Transverse colon (tissue), 4 donors: Measurements from ENCODE around the gene PRKCA. TPM values are rescaled to one million over a fixed set of nuclear protein-coding genes. Genes with fewer than 3 reads are reported as not detected.

Experiments
- DNase-seq: peaks from one replicate; pipeline ENCODE4 v3.0.0-alpha.2; 2019
- H3K27ac ChIP-seq, 4 donors: fragments of 200-600 bp; sonication (generic); 2 replicates each; pipeline ENCODE4 v1.5.1; 2016 to 2018; ENCODE audit warnings: inconsistent platforms in 4 of 4
- H3K27me3 ChIP-seq: fragments of 200-600 bp; sonication (generic); 2 replicates; pipeline ENCODE4 v1.5.1; 2017; ENCODE audit warnings: inconsistent platforms
- H3K36me3 ChIP-seq, 4 donors: fragments of 200-600 bp; sonication (generic); 2 replicates each; pipeline ENCODE4 v1.5.1; 2017 to 2019; ENCODE audit warnings: inconsistent platforms in 4 of 4
- H3K4me1 ChIP-seq, 4 donors: fragments of 200-600 bp; sonication (generic); 2 replicates each; pipeline ENCODE4 v1.5.1; 2017 to 2020; ENCODE audit warnings: inconsistent platforms in 4 of 4
- H3K4me3 ChIP-seq, 4 donors: fragments of 200-600 bp; sonication (generic); 1 replicate in 1 of 4; 2 replicates in 3 of 4; pipeline versions ENCODE4 v1.5.1 to v1.6.1; 2017 to 2019; ENCODE audit warnings: inconsistent platforms in 4 of 4
- H3K9me3 ChIP-seq, 2 donors: fragments of 200-600 bp; sonication (generic); 2 replicates each; pipeline ENCODE4 v1.5.1; 2017 to 2019; ENCODE audit warnings: inconsistent platforms in 2 of 2
- CTCF ChIP-seq, 5 experiments: fragments of 200-600 bp in 3 of 5; fragments of 450-650 bp in 2 of 5; sonication (generic) in 3 of 5; IDR thresholded peaks; 1 replicate in 2 of 5; 2 replicates in 3 of 5; pipeline ENCODE4 v1.5.1; 2016 to 2017; ENCODE audit warnings: antibody characterized with exemption in 5 of 5, inconsistent platforms in 3 of 5, mild to moderate bottlenecking in 2 of 5, moderate library complexity in 1 of 5
- EP300 ChIP-seq: sonication (generic); formaldehyde crosslinking; IDR thresholded peaks from one replicate; pipeline ENCODE4 v1.6.1; 2017; ENCODE audit warnings: antibody characterized with exemption, low read depth
- POLR2A ChIP-seq: fragments of 450-650 bp; IDR thresholded peaks from one replicate; pipeline ENCODE4 v1.6.1; 2016; ENCODE audit warnings: antibody characterized with exemption, mild to moderate bottlenecking, moderate library complexity
- POLR2AphosphoS5 ChIP-seq, 3 donors: sonication (generic); formaldehyde crosslinking; IDR thresholded peaks; one replicate each; pipeline ENCODE4 v1.6.1; 2016; ENCODE audit warnings: antibody characterized with exemption in 3 of 3
- WGBS, 2 donors: methylation state at CpG; one replicate each; pipeline ENCODE4 v1.1.5; 2018; ENCODE audit warnings: low coverage in 1 of 2; 5-methylcytosine and 5-hydroxymethylcytosine counted together
- in situ Hi-C, 4 donors: fragments of 200-750 bp; cut with MboI; loops; one replicate each; pipeline versions ENCODE4 v1.15.0 to v1.15.1; 2017; ENCODE audit warnings: low sequenced_read_pairs in 3 of 4, low pct_ligation_motif_present in 1 of 4, low pct_unique_long_range_greater_than_20kb in 1 of 4
- intact Hi-C: fragments of 100-400 bp; cut with DNase I; formaldehyde crosslinking; loops from one replicate; pipeline ENCODE4 v1.15.1; 2023; ENCODE audit warnings: low total_unique reads
- total RNA-seq, 4 donors: library from RNA; depleted of rRNA; stranded (reverse); fragments of >200 nt; gene quantifications; one replicate each; pipeline ENCODE4 v1.1.0, GENCODE V29; 2016

Gene PRKCA
- total RNA-seq, 4 donors from 2014 or later, result 16.1 to 49.7 (median 31.7) TPM

DNA sequence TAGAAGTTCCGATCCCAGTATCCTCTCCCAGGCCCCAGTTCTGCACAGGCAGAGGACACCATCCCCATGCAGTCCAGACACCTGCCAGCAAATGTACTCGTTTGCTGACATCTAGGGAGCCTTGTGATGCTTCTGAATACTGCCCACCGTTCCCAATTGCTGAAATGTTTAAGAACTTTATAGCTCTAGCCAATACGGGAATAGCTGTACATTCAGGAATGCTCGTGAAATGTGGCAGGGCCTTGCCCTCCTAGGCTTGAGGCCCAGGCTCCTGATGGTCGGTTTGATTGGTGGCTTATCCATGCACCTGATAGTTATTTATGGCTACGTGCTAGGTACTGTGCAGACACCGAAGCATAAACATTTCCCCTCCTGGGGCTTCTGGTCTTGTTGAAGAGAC lies 255.5 kb downstream of the PRKCA start:
- Histone ChIP-seq H3K27ac (no peak overlapping the region), H3K36me3 (no peaks in the 10 kb centered on the region), H3K9me3 (no peaks in the 10 kb centered on the region), H3K4me3 (no peak overlapping the region), H3K4me1 (peaks cover 0 to 7% (median 2%) of the 10 kb centered on the region in 4 donors), H3K27me3 (no peaks in the 10 kb centered on the region)
- in situ Hi-C loops, result loop anchor here in 1 of 4 donors (25.0 kb wide), 1 partner anchor 296 kb away; no protein-coding TSS in a partner anchor
- TF ChIP-seq POLR2AphosphoS5 (IDR thresholded peaks at IDR 0.05) (no peak), EP300 (no peak), CTCF (IDR thresholded peaks at IDR 0.05) (no peak), POLR2A (no peak)
- DNase-seq, result no peak
- WGBS, 2 donors, result 79 to 88% methylated on average over 3 to 8 of the region's 8 CpGs
- intact Hi-C loops, result no loop called here

DNA sequence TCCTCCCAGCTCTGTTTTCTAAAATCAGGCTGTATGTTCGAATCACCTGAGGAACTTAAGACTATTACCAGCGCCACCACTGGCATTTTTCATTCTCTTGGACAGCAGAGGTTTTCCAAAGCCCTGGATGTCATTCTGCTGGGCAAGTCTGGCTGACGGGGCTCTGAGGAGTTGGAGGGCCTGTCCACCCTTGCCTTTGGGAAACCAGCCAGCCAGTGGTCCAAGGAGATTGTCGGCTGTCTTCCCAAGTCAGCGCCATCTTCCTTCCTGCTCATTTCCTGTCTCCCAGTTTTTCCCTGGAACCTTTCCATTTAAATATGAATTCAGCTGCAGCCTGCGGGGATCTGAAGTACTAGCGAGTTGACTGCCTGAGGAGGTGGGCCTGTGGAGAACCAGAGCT lies 258.3 kb downstream of the PRKCA start:
- DNase-seq, result no peak
- intact Hi-C loops (loop anchor here (10.0 kb wide), 1 partner anchor 146 kb away; no protein-coding TSS in a partner anchor), in situ Hi-C loops (loop anchor here in 3 of 4 donors (10.0 to 25.0 kb wide), 2 partner anchors 298 to 306 kb away; no protein-coding TSS in a partner anchor)

DNA sequence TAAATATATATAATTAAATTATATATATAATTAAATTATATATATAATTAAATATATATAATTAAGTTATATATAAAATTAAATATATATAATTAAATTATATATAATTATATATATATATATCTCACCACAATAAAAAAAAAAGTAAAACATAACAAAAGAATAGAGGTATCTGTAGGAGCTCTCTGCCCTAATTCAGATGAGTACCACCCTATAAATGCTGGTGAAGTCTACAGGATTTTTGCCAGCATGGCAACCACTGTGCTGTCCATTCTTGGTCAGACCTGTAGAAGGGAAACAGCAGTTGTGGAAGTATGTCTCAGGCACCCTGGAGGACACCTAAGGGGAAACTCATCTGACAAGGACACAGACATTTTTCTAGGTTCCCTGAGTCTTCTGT lies 259.7 kb downstream of the PRKCA start:
- DNase-seq, result no peak
- no peak overlapping the region for H3K4me3 ChIP-seq
- TF ChIP-seq POLR2A, result no peak
- TF ChIP-seq POLR2AphosphoS5 (IDR thresholded peaks at IDR 0.05), result no peak
- no peak for TF ChIP-seq EP300
- TF ChIP-seq CTCF (IDR thresholded peaks at IDR 0.05), result no peak
- H3K9me3 ChIP-seq, result no peaks in the 10 kb centered on the region
- H3K36me3 ChIP-seq, result no peaks in the 10 kb centered on the region
- in situ Hi-C loops, result loop anchor here in 3 of 4 donors (10.0 to 25.0 kb wide), 2 partner anchors 300 to 307 kb away; no protein-coding TSS in a partner anchor
- H3K4me1 ChIP-seq, result peaks cover 0 to 7% (median 0%) of the 10 kb centered on the region in 4 donors
- H3K27me3 ChIP-seq, result no peaks in the 10 kb centered on the region
- intact Hi-C loops, result loop anchor here (10.0 kb wide), 1 partner anchor 147 kb away; no protein-coding TSS in a partner anchor
- no peak overlapping the region for H3K27ac ChIP-seq

More for the DNA sequence above, 258.3 kb downstream of the PRKCA start:
- Histone ChIP-seq H3K4me3 (no peak overlapping the region), H3K27ac (no peak overlapping the region), H3K36me3 (no peaks in the 10 kb centered on the region), H3K4me1 (peaks cover 0 to 4% (median 0%) of the 10 kb centered on the region in 4 donors), H3K9me3 (no peaks in the 10 kb centered on the region), H3K27me3 (no peaks in the 10 kb centered on the region)
- 88 to 94% methylated on average over 2 to 7 of the region's 7 CpGs for WGBS, 2 donors
- TF ChIP-seq EP300 (no peak), POLR2A (no peak), CTCF (IDR thresholded peaks at IDR 0.05) (no peak), POLR2AphosphoS5 (IDR thresholded peaks at IDR 0.05) (no peak)

GRCh38 chr17:66564992-66565465 lies 262.6 kb downstream of the PRKCA start:
- intact Hi-C loops, result loop anchor here (10.0 kb wide), 1 partner anchor 150 kb away; no protein-coding TSS in a partner anchor

More at GRCh38 chr17:66564992-66565465, 262.6 kb downstream of the PRKCA start:
- Histone ChIP-seq H3K4me3 (no peak overlapping the region), H3K4me1 (peaks cover 0 to 10% (median 1%) of the 10 kb centered on the region in 4 donors), H3K27me3 (no peaks in the 10 kb centered on the region), H3K9me3 (no peaks in the 10 kb centered on the region), H3K27ac (no peak overlapping the region), H3K36me3 (no peaks in the 10 kb centered on the region)
- DNase-seq, result no peak
- in situ Hi-C loops, result loop anchor here (5.0 to 25.0 kb wide), 3 partner anchors 303 to 310 kb away; no protein-coding TSS in a partner anchor
- TF ChIP-seq POLR2AphosphoS5 (IDR thresholded peaks at IDR 0.05) (no peak), EP300 (no peak), POLR2A (no peak), CTCF (IDR thresholded peaks at IDR 0.05) (no peak)
- WGBS, 2 donors, result 95% methylated on average over 4 of the region's 4 CpGs; no CpG with 5 or more reads in 1 of the 2 donors
